ENCODE data around the gene GRIFIN.
A peak's percentile ranks its signal among the peaks of the same experiment; 100 is the strongest.
"Not testable (repeated sequence)": the region's sequence is repeated elsewhere in the genome, so short reads cannot be mapped to it uniquely, and the experiment has no call there.

GRIFIN gene

GRCh38 chr7:2478399-2478785 is 2.2 kb upstream of the GRIFIN start:
- DNase-seq (ENCODE audit: low spot score), result peak; percentile 32

- peak; percentile 50 for DNase-seq (ENCODE audit: low spot score)
Measured at GRCh38 chr7:2477447-2478398, 1.5 kb upstream of the GRIFIN start.

DNA sequence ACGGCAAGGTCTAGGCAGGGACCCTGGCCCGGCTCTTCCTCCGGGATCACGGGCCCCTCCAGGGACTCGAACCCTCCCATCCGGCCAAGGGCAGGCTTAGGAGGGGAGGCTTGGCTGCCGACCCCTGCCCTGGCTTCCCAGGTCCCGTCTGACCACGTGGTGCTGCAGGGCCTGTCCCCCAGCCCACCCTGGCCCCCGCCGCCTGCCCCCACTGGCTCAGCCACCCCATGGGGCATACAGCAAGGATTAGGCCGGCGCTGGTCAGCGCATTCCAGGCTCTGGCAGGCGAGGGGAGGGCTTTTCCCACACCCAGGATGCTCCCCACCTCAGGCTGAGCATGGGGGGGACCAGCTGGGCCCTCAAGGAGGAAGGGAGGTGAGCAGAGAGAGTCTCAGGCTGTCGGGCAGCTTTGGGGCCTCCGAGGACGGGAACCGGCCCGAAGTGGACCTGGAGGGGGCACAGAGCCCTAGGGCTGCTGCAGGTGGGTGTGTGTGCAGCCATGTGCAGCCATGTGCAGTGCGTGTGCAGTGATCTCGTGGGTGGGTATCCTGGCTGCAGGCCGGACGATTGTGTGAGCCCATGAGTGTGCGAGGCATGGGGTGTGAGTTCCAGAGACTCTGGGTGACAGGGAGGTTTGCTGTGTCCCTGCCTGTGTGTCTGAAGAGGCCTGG is 713 bp upstream of the GRIFIN start:
- no peak for DNase-seq (ENCODE audit: low spot score)

- no peak for DNase-seq (ENCODE audit: low spot score)
Measured at GRCh38 chr7:2475678-2476015, 551 bp downstream of the GRIFIN start.

GRCh38 chr7:2474813-2475677 is 1.2 kb downstream of the GRIFIN start:
- DNase-seq (ENCODE audit: low spot score), result no peak

DNA sequence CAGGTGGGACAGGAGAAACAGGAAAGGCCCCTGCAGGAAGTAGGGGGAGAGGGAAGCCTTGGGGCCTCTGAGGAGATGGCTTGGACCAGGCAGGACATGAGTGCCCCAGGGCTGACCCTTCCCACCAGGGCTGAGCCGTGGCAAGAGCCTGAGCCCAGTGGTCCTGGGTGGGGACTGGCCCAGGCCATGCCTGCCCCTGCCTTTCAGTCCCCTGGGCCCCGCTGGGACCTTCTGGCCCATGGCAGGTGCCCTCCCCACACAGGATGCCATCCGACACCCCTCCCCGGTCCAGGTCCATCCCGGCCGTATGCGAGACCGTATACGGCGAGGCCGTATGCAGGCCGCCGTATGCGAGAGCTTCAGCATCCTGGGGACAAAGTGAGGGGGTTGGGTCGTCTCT is 2.0 kb downstream of the GRIFIN start:
- DNase-seq (ENCODE audit: low spot score), result no peak

DNA sequence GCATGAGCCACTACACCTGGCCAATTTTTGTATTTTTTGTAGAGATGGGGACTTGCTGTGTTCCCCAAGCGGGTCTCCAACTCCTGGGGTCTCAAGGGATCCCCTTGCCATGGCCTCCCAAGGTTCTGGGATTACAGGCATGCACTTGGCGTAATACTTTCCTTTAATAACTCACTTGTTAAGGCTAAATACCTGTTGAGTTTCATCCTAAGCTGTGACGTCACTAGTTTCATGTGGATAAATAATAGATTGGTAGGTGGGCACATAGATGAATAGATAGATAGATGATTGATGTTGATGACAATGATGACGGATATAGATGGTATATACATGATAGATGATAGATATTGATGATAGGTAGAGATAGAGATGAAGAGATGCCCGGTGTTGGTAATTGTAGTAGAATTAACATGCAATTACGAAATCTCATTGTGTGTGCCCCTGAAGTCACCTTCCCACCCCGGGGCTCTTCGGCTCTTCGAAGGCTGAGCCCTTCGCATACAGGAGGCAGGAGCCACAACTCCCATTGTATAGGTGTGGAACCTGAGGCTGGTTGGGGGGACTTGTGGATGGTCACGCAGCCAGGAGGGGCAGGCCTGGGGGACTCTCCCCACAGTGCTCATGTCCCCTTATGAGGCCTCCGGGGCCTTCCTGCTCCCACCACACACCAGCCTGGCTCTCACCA is 2.6 kb downstream of the GRIFIN start:
- DNase-seq (ENCODE audit: low spot score), result no peak

DNA sequence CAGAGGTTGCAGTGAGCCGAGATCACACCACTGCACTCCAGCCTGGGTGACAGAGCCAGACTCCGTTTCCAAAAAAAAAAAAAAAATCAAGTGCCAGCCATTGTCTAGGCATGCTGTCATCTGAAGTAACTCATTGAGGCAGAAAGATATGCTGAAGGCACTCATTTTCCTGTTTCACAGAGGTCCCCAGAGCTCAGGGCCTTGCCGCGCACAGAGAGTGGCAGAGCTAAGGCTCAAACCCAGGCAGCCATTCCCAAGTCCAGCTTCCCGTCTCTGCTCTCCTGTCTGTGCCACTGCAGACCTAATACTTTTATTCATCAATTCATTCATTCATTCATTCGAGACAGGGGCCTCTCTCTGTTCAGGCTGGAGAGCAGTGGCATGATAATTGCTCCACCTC is 3.5 kb downstream of the GRIFIN start:
- no peak for DNase-seq (ENCODE audit: low spot score)

GRCh38 chr7:2471396-2471795 is 4.8 kb downstream of the GRIFIN start:
- DNase-seq (ENCODE audit: low spot score), result no peak

GRCh38 chr7:2471022-2471329 is 5.2 kb downstream of the GRIFIN start:
- no peak for DNase-seq (ENCODE audit: low spot score)

- no peak for DNase-seq (ENCODE audit: low spot score)
Measured at GRCh38 chr7:2470204-2471021, 5.8 kb downstream of the GRIFIN start.

GRCh38 chr7:2469460-2470203 is 6.6 kb downstream of the GRIFIN start:
- not testable (repeated sequence) for DNase-seq (ENCODE audit: low spot score)

DNA sequence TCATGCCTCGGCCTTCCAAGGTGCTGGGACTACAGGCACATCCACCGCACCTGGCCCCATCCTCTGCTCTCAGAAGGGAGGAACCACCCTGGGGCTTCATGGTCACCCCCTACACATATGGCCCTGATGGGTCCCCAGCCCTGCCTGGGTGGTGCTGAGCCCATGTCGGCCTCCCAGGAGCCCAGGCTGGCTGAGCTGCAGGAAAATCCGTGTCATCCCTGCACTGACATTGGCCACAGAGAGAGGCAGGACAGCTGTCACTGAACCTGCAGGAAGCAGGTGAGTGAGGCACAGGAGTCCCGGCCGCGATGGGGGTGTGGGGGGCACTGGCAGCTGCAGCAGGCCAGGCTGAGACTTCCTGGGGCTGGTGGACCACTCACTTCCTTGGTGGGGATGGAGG is 8.0 kb downstream of the GRIFIN start:
- DNase-seq (ENCODE audit: low spot score), result no peak

DNA sequence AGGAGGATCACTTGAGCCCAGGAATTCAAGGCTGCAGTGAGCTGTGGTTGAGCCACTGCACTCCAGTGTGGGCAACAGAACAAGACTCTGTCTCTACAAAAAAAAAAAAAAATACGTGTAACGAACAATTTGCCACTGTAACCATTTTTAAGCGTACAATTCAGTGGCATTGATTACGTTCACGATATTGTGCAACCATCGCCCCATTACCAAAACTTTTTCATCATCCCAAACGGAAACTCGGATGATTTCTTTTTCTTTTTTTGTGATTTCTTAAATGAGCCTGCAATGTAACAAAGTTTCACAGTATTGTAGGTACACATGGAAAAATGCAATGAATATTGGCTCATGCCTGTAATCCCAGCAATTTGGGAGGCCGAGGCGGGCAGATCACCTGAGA is 9.5 kb downstream of the GRIFIN start:
- DNase-seq (ENCODE audit: low spot score), result no peak

DNA sequence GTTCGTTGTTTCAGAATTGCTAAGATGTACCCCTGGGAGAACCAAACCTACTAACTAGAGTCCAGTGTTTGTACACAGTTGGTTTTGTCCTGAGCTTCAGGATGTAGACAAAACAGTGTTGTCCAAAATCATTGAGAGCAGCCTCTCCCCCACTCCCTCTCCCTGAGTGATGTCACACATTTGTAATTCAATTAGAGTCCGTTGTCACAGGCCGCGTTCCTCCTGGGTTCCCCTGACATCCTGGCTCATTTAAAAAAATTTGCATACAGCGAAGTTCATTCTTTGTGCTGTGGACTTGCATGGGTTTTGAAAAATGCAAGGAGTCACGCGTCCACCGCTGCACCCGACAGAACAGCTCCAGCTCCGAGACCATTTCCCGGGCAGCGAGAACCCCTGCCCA is 10.3 kb downstream of the GRIFIN start:
- DNase-seq (ENCODE audit: low spot score), result no peak

- DNase-seq (ENCODE audit: low spot score), result no peak
Measured at GRCh38 chr7:2462731-2463130, 13.5 kb downstream of the GRIFIN start.

DNA sequence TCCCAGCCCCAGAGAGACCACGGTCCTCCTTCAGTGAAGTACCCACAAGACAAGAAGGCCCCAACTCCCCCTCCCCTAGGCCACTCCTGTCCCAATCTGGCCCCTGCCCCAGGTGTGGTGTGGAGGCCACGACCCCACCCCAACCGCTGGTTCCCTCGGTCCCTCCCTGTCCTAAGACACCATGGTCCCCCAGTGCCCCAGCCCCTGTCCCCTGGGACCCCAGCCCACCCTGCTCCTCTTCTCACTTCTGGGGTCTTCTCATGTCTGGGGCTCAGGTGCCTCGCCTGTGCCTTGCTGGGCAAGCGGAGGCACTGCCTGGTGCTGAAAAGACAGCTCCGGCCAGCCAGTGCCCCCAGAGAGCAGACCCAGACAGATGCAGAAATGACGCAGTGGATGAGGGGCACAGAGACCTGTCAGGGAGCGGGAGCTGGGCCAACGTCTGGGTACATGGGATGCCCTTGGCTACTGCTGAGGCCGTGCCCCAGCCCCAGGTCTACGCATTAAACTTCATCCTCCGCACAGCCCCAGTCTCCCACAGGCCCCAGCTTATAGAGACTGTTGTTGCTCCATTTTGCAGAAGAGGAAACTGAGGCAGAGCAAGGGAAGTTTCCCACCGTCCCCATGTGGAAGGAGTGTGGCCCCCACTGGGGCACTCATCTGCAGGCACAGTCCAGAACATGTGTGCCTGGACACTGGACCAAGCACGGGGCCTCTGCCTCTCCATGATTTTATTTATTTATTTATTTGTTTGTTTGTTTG is 14.8 kb downstream of the GRIFIN start:
- no peak for DNase-seq (ENCODE audit: low spot score)

- peak; percentile 38 for DNase-seq (ENCODE audit: low spot score)
Measured at GRCh38 chr7:2460641-2461040, 15.6 kb downstream of the GRIFIN start.

DNA sequence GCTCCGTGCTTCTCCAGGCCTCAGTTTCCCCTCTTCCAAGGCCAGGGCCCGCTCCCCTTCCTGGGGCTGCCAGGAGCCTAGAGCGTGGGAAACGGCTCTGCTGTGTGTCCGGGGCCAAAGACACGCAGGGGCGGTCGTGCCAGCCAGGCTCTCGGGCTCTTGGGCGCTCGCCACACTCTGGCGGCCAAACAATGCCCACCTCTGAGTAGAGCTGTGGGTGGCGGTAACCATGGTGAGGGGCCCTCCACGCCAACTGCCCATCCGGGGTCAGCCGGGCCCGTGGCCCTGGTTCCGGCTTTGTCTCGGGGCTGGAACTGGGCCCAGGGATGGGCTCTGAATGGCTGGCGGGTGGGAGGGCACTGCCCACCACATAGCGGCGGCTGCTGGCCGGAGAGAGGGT is 16.0 kb downstream of the GRIFIN start:
- DNase-seq (ENCODE audit: low spot score), result no peak

- peak; percentile 33 for DNase-seq (ENCODE audit: low spot score)
Measured at GRCh38 chr7:2459674-2460073, 16.5 kb downstream of the GRIFIN start.
